ENCODE data around the gene DSCAML1. TPM values are rescaled to one million over a fixed set of nuclear protein-coding genes. Genes with fewer than 3 reads are reported as not detected.

The DSCAML1 gene
- total and polyA plus RNA-seq, 2 of the 8 experiments (the other 6 are each of a cell fraction or from before 2014, with no cell fraction given) = 0.19 to 0.24 TPM

GRCh38 chr11:117835576-117835975 is 38.6 kb upstream of the DSCAML1 start:
- Histone ChIP-seq H3K23me2 (ENCODE audit: low read depth, low read length) (no peaks in the 10 kb centered on the region; the same call in 1 of the 2 replicates), H3K36me3 (ENCODE audit: control insufficient read depth in 2 of 4, insufficient read depth in 4 of 4, low read length in 3 of 4) (no peaks in the 10 kb centered on the region; a peak in 1 of 8 replicates), H2BK12ac (ENCODE audit: low read depth, low read length) (no peak overlapping the region), H3K79me1 (ENCODE audit: low read depth, low read length) (no peaks in the 10 kb centered on the region), H3K27ac (ENCODE audit: low read depth, low read length) (no peak overlapping the region), H2BK120ac (replicated peaks; ENCODE audit: low read depth, low read length) (no peak overlapping the region), H2BK20ac (ENCODE audit: low read length) (no peak overlapping the region), H3K4ac (replicated peaks; ENCODE audit: insufficient read length, low read depth, low read length) (no peak overlapping the region), H2BK15ac (ENCODE audit: low read length) (no peak overlapping the region), H3K79me2 (ENCODE audit: control insufficient read depth in 1 of 2, insufficient read depth in 2 of 2, low read length in 2 of 2) (no peaks in the 10 kb centered on the region), H4K8ac (ENCODE audit: extremely low read depth, insufficient read depth, low read length) (no peak overlapping the region), H3K4me1 (replicated peaks in 1 of 4; ENCODE audit: control insufficient read depth in 3 of 4, insufficient read depth in 4 of 4, low read length in 3 of 4) (peaks cover 0 to 8% (median 3%) of the 10 kb centered on the region in 4 experiments; a peak in 4 of 7 replicates), H3K18ac (ENCODE audit: extremely low read depth, low read length) (no peak overlapping the region), H3K9ac (replicated peaks in 1 of 4; ENCODE audit: extremely low read depth in 1 of 4, low read depth in 3 of 4, low read length in 3 of 4) (no peak overlapping the region), H2BK5ac (ENCODE audit: low read depth, low read length) (no peak overlapping the region), H3K23ac (ENCODE audit: insufficient read length) (no peak overlapping the region), H2AK5ac (ENCODE audit: low read depth, low read length) (no peak overlapping the region), H2AFZ (ENCODE audit: low read length) (no peak overlapping the region), H3K27me3 (replicated peaks in 1 of 4; ENCODE audit: control insufficient read depth in 3 of 4, extremely low read depth in 1 of 4, insufficient read depth in 3 of 4, low read length in 3 of 4) (no peaks in the 10 kb centered on the region), H3K14ac (ENCODE audit: insufficient read length) (no peak overlapping the region), H3K4me2 (ENCODE audit: insufficient read depth in 1 of 2, low read depth in 2 of 2, low read length in 2 of 2) (no peak overlapping the region), H3K4me3 (ENCODE audit: extremely low read depth in 1 of 4, insufficient read depth in 2 of 4, low read depth in 3 of 4, low read length in 4 of 4) (no peak overlapping the region), H4K20me1 (replicated peaks in 1 of 2; ENCODE audit: control insufficient read depth in 1 of 2, insufficient read depth in 2 of 2, low read length in 2 of 2) (no peaks in the 10 kb centered on the region), H4K5ac (ENCODE audit: insufficient read length, low read depth, low read length) (no peak overlapping the region), H4K91ac (replicated peaks; ENCODE audit: insufficient read length, low read length) (no peak overlapping the region), H3K9me3 (ENCODE audit: insufficient read depth in 2 of 2, low read depth in 1 of 2, low read length in 1 of 2) (no peaks in the 10 kb centered on the region), H3K56ac (replicated peaks; ENCODE audit: insufficient read length, low read depth, low read length) (no peak overlapping the region)
- ChIA-PET POLR2A (ENCODE audit: partially characterized antibody) (no interaction called here), CTCF (ENCODE audit: partially characterized antibody) (interaction anchor here (0.8 to 11.9 kb wide), 6 partner anchors 9 to 221 kb away, joined by 3 to 91 read pairs (median 27); partner anchors contain the start of gene FXYD2)
- no peak for FAIRE-seq
- DNase-seq (ENCODE audit: low read depth in 1 of 2, low spot score in 2 of 2) = no peak
- 88% methylated on average over 8 of the region's 8 CpGs; no CpG with 5 or more reads in 1 of the 2 experiments for WGBS, 2 experiments (ENCODE audit: extremely low coverage in 1 of 2, insufficient coverage in 1 of 2, insufficient read length in 1 of 2, insufficient replicate concordance in 2 of 2, low coverage in 1 of 2, low lambda C conversion rate in 2 of 2, missing lambda C conversion rate in 1 of 2)
- TF ChIP-seq ZNF274 (IDR thresholded peaks at IDR 0.05; ENCODE audit: borderline replicate concordance, extremely low read depth, low read length) = no peak
- no peak for TF ChIP-seq BRCA1 (IDR thresholded peaks at IDR 0.05; ENCODE audit: low read depth, low read length)
- no peak for TF ChIP-seq HDAC2 (IDR thresholded peaks at IDR 0.05; ENCODE audit: borderline replicate concordance in 1 of 2, low read depth in 2 of 2, low read length in 2 of 2)
- no peak for TF ChIP-seq ATF2 (IDR thresholded peaks at IDR 0.05; ENCODE audit: low read length)
- TF ChIP-seq EZH2 (IDR thresholded peaks at IDR 0.05; ENCODE audit: low read depth, low read length, severe bottlenecking) = no peak
- no peak for TF ChIP-seq TCF12 (IDR thresholded peaks at IDR 0.05; ENCODE audit: low read depth, low read length)
- TF ChIP-seq CEBPB (IDR thresholded peaks at IDR 0.05; ENCODE audit: low read depth, low read length) = no peak
- TF ChIP-seq ATF3 (IDR thresholded peaks at IDR 0.05; ENCODE audit: insufficient read depth, low read depth, low read length) = no peak
- no peak for TF ChIP-seq SIN3A (conservative IDR thresholded peaks at IDR 0.05 in 1 of 2, IDR thresholded peaks at IDR 0.05 in 1 of 2; ENCODE audit: low read depth in 1 of 2, low read length in 2 of 2)
- TF ChIP-seq POU5F1 (IDR thresholded peaks at IDR 0.05; ENCODE audit: low read depth, low read length) = no peak
- no peak for TF ChIP-seq BACH1 (IDR thresholded peaks at IDR 0.05; ENCODE audit: low read length)

All from H1 (cell line).